ENCODE data around the gene CLK3. TPM values are rescaled to one million over a fixed set of nuclear protein-coding genes. Genes with fewer than 3 reads are reported as not detected.
A peak's percentile ranks its signal among the peaks of the same experiment; 100 is the strongest.

CLK3 gene
- total RNA-seq, 6 experiments from 2014 or later: 27.8 to 44.1 (median 33.2) TPM

DNA sequence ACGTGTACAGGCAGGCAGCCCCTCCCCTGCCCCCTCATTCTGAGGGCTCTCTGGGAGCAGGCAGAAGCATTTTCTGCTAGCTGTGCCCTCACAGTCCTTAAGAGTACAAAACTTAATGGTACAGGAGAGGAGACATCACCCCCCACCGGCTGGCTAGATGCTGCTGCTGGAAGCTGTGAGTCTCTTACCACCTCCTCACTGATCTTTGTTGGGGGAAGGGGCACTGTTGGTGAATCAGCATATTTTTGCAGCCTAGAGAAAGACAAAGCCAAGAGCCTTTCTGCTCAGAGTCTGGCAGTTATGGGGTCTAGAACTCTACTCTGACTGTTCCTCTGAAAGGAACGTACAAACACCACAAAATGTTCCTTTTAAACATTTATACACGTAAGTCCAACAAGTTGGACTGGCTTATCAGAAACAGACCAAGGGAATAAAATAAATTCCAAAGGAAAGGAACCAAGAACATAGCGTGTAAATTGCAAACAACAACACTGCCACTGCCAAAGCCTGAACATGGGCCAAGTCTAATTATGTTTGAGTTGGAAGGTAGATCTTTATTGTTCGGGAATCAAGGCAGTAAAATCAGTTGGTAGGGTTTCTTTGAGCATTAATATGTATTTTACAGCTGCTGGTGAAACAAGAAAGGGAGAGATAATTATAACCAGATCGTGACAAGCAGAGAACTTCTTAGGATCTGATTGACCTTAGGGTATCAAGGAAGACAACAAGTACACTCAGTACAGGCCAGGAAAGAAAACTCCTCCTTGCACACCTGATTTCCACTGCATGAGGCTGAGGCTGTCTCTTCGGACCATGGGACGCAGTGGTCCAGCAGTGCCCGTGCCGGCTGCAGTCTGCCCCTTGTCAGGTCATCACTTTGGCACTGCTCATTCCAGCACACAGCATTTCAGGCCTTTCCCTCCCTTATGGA lies 27.4 kb downstream of the CLK3 start:
- Histone ChIP-seq H3K4me3 (no peak overlapping the region), H3K4me1 (no peaks in the 10 kb centered on the region), H3K36me3 (peaks cover 0 to 14% (median 0%) of the 10 kb centered on the region in 4 donors), H3K27me3 (no peaks in the 10 kb centered on the region), H3K9me3 (no peaks in the 10 kb centered on the region), H3K27ac (no peak overlapping the region)
- DNase-seq: no peak
- TF ChIP-seq POLR2A (IDR thresholded peaks at IDR 0.05): no peak
- TF ChIP-seq, protein P1, sequence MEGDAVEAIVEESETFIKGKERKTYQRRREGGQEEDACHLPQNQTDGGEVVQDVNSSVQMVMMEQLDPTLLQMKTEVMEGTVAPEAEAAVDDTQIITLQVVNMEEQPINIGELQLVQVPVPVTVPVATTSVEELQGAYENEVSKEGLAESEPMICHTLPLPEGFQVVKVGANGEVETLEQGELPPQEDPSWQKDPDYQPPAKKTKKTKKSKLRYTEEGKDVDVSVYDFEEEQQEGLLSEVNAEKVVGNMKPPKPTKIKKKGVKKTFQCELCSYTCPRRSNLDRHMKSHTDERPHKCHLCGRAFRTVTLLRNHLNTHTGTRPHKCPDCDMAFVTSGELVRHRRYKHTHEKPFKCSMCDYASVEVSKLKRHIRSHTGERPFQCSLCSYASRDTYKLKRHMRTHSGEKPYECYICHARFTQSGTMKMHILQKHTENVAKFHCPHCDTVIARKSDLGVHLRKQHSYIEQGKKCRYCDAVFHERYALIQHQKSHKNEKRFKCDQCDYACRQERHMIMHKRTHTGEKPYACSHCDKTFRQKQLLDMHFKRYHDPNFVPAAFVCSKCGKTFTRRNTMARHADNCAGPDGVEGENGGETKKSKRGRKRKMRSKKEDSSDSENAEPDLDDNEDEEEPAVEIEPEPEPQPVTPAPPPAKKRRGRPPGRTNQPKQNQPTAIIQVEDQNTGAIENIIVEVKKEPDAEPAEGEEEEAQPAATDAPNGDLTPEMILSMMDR (IDR thresholded peaks at IDR 0.05): no peak
- intact Hi-C loops (cut with DNase I): no loop called here
- ATAC-seq: peak in 1 of 4 donors; percentile 13
- 56% methylated on average over 8 of the region's 11 CpGs for WGBS (ENCODE audit: insufficient coverage, low coverage, low lambda C conversion rate, missing lambda C conversion rate)

GRCh38 chr15:74643665-74644204 lies 28.1 kb downstream of the CLK3 start:
- Histone ChIP-seq H3K27ac (no peak overlapping the region), H3K27me3 (no peaks in the 10 kb centered on the region), H3K9me3 (no peaks in the 10 kb centered on the region), H3K4me3 (no peak overlapping the region), H3K36me3 (peaks cover 0 to 14% (median 0%) of the 10 kb centered on the region in 4 donors), H3K4me1 (no peaks in the 10 kb centered on the region)
- no CpG with 5 or more reads among the region's 2 CpGs for WGBS (ENCODE audit: insufficient coverage, low coverage, low lambda C conversion rate, missing lambda C conversion rate)
- DNase-seq (no peak), ATAC-seq (no peak)
- TF ChIP-seq POLR2A (IDR thresholded peaks at IDR 0.05): no peak
- TF ChIP-seq, protein P1 (IDR thresholded peaks at IDR 0.05): no peak
- intact Hi-C loops (cut with DNase I): no loop called here

DNA sequence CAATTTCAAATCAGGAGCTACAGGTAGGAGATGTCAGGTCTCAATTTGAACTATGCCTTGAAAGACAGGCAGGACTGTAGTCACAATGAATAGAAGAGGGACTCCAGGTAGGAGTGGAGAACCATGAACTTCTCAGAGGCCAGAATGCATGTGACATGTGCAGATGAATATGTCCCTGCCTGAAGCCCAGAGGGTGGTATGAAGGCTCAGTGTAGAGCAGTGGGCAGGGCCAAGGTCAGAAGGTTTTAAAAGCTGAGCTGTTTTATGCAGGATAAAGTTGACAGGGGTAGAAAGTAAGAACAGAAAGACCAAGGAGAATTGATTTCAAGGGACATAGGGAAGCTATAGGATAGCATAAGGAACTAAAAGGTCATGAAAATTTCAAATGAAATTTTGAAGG lies 30.8 kb downstream of the CLK3 start:
- no peaks in the 10 kb centered on the region for H3K27me3 ChIP-seq
- H3K36me3 ChIP-seq: peaks cover 0 to 3% (median 0%) of the 10 kb centered on the region in 4 donors
- no peak overlapping the region for H3K27ac ChIP-seq
- no peak overlapping the region for H3K4me3 ChIP-seq
- H3K9me3 ChIP-seq: no peaks in the 10 kb centered on the region
- intact Hi-C loops (cut with DNase I): no loop called here
- TF ChIP-seq, protein P1 (IDR thresholded peaks at IDR 0.05): no peak
- no peak for TF ChIP-seq POLR2A (IDR thresholded peaks at IDR 0.05)
- H3K4me1 ChIP-seq: peaks cover 0 to 14% (median 7%) of the 10 kb centered on the region in 4 donors
- DNase-seq (no peak), ATAC-seq (no peak)

GRCh38 chr15:74648051-74648842 lies 32.6 kb downstream of the CLK3 start:
- ATAC-seq (no peak), DNase-seq (no peak)
- Histone ChIP-seq H3K36me3 (no peaks in the 10 kb centered on the region), H3K27ac (no peak overlapping the region), H3K4me3 (no peak overlapping the region), H3K4me1 (peaks cover 0 to 21% (median 10%) of the 10 kb centered on the region in 4 donors), H3K27me3 (no peaks in the 10 kb centered on the region), H3K9me3 (no peaks in the 10 kb centered on the region)
- 79% methylated on average over 4 of the region's 5 CpGs for WGBS (ENCODE audit: insufficient coverage, low coverage, low lambda C conversion rate, missing lambda C conversion rate)
- TF ChIP-seq POLR2A (IDR thresholded peaks at IDR 0.05): no peak
- intact Hi-C loops (cut with DNase I): no loop called here
